ENCODE results near the gene RHO. TPM values are rescaled to one million over a fixed set of nuclear protein-coding genes. Genes with fewer than 3 reads are reported as not detected.

The RHO gene
- total RNA-seq, 1 experiment from 2014 or later, result not detected

DNA sequence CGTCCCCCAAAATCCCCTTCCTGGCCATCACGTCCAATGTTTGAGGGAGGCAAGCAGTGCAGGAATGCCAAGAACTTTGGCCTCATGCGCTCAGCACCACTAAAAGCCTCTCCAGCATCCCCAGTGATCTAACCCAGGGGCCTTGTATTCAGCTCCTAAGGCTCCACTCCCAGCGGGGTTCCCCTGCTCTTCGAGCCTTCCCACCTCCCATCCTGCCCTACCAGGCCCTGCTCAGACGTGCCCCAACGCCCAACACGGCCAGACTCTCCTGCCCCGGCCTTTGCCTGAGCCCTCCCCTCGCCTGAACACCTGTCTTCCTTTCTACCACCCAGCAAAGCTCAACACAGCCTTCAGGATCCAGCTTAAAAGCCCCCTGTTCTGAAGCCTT is 47.6 kb downstream of the RHO start:
- ATAC-seq (no peak), DNase-seq (ENCODE audit: low read depth, low spot score) (no peak)
- CTCF ChIA-PET, result no interaction called here
- Histone ChIP-seq H3K4me2 (ENCODE audit: low read length) (no peak overlapping the region), H3K9ac (ENCODE audit: low read length) (no peak overlapping the region), H3K27ac (ENCODE audit: low read depth, low read length) (no peak overlapping the region), H2AFZ (ENCODE audit: low read depth, low read length, poor library complexity, severe bottlenecking) (no peak overlapping the region), H3K36me3 (ENCODE audit: control insufficient read depth in 1 of 2, insufficient read depth in 2 of 2, low read length in 2 of 2) (no peaks in the 10 kb centered on the region; a peak in 1 of 4 replicates), H3K9me2 (ENCODE audit: insufficient read depth) (no peaks in the 10 kb centered on the region), H3K4me3 (replicated peaks in 1 of 2; ENCODE audit: low read depth in 1 of 2, low read length in 2 of 2) (no peak overlapping the region), H3K27me3 (ENCODE audit: insufficient read depth, low read length) (no peaks in the 10 kb centered on the region), H3K9me3 (ENCODE audit: control insufficient read depth in 1 of 2, insufficient read depth in 1 of 2, low read depth in 1 of 2, low read length in 2 of 2) (no peaks in the 10 kb centered on the region), H3K79me2 (ENCODE audit: insufficient read depth, low read length) (no peaks in the 10 kb centered on the region), H3K4me1 (ENCODE audit: control insufficient read depth in 1 of 2, insufficient read depth in 2 of 2, low read length in 2 of 2) (no peaks in the 10 kb centered on the region), H4K20me1 (ENCODE audit: insufficient read depth) (no peaks in the 10 kb centered on the region)
- BruUV-seq (replicated peaks), result no TSS peak
- intact Hi-C loops (cut with micrococcal nuclease), result no loop called here
- POLR2A ChIA-PET, result no interaction called here
- RAD21 ChIA-PET (ENCODE audit: low non-redundant PET in 1 of 2, low total read pairs in 2 of 2, uncharacterized antibody in 2 of 2, unreplicated experiment in 2 of 2), result no interaction called here
- TF ChIP-seq, protein P1, sequence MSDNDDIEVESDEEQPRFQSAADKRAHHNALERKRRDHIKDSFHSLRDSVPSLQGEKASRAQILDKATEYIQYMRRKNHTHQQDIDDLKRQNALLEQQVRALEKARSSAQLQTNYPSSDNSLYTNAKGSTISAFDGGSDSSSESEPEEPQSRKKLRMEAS (IDR thresholded peaks at IDR 0.05), result no peak
- TF ChIP-seq EZH2 (IDR thresholded peaks at IDR 0.05), result no peak
- TF ChIP-seq, protein P2, sequence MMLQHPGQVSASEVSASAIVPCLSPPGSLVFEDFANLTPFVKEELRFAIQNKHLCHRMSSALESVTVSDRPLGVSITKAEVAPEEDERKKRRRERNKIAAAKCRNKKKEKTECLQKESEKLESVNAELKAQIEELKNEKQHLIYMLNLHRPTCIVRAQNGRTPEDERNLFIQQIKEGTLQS (IDR thresholded peaks at IDR 0.05), result no peak
- TF ChIP-seq CEBPB (IDR thresholded peaks at IDR 0.05; ENCODE audit: low read depth), result no peak
- TF ChIP-seq, protein P3, sequence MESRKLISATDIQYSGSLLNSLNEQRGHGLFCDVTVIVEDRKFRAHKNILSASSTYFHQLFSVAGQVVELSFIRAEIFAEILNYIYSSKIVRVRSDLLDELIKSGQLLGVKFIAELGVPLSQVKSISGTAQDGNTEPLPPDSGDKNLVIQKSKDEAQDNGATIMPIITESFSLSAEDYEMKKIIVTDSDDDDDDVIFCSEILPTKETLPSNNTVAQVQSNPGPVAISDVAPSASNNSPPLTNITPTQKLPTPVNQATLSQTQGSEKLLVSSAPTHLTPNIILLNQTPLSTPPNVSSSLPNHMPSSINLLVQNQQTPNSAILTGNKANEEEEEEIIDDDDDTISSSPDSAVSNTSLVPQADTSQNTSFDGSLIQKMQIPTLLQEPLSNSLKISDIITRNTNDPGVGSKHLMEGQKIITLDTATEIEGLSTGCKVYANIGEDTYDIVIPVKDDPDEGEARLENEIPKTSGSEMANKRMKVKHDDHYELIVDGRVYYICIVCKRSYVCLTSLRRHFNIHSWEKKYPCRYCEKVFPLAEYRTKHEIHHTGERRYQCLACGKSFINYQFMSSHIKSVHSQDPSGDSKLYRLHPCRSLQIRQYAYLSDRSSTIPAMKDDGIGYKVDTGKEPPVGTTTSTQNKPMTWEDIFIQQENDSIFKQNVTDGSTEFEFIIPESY (IDR thresholded peaks at IDR 0.05; ENCODE audit: extremely low read depth, insufficient replicate concordance, low read length), result no peak
- TF ChIP-seq SRF (IDR thresholded peaks at IDR 0.05; ENCODE audit: low read depth), result no peak
- TF ChIP-seq EZH2phosphoT487 (IDR thresholded peaks at IDR 0.05; ENCODE audit: borderline replicate concordance), result no peak
- TF ChIP-seq POLR2AphosphoS5 (IDR thresholded peaks at IDR 0.05; ENCODE audit: low read depth, low read length), result no peak
- TF ChIP-seq SIN3A (IDR thresholded peaks at IDR 0.05; ENCODE audit: low read depth), result no peak
- TF ChIP-seq, protein P4, sequence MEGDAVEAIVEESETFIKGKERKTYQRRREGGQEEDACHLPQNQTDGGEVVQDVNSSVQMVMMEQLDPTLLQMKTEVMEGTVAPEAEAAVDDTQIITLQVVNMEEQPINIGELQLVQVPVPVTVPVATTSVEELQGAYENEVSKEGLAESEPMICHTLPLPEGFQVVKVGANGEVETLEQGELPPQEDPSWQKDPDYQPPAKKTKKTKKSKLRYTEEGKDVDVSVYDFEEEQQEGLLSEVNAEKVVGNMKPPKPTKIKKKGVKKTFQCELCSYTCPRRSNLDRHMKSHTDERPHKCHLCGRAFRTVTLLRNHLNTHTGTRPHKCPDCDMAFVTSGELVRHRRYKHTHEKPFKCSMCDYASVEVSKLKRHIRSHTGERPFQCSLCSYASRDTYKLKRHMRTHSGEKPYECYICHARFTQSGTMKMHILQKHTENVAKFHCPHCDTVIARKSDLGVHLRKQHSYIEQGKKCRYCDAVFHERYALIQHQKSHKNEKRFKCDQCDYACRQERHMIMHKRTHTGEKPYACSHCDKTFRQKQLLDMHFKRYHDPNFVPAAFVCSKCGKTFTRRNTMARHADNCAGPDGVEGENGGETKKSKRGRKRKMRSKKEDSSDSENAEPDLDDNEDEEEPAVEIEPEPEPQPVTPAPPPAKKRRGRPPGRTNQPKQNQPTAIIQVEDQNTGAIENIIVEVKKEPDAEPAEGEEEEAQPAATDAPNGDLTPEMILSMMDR (IDR thresholded peaks at IDR 0.05 in 2 of 3, conservative IDR thresholded peaks at IDR 0.05 in 1 of 3; ENCODE audit: borderline replicate concordance in 1 of 3, insufficient read depth in 1 of 3, low read depth in 2 of 3, low read length in 2 of 3), result no peak
- TF ChIP-seq EGR1 (IDR thresholded peaks at IDR 0.05; ENCODE audit: low read depth), result no peak
- no peak for TF ChIP-seq FOSL1 (IDR thresholded peaks at IDR 0.05; ENCODE audit: low read depth)
- TF ChIP-seq TCF7L2 (IDR thresholded peaks at IDR 0.05; ENCODE audit: borderline replicate concordance, extremely low read depth, insufficient read depth, insufficient read length), result no peak
- TF ChIP-seq ZFX (IDR thresholded peaks at IDR 0.05), result no peak
- no peak for TF ChIP-seq JUND (IDR thresholded peaks at IDR 0.05)
- TF ChIP-seq YY1 (IDR thresholded peaks at IDR 0.05; ENCODE audit: extremely low read depth, insufficient replicate concordance, low read depth, low read length), result no peak

All from HCT116 (cell line).